Sigmoid colon (tissue), 4 donors: ENCODE results near the gene ZNF865.

Source experiments
- POLR2A ChIP-seq, 2 donors: fragments of 450-650 bp; IDR thresholded peaks; one replicate each; pipeline ENCODE4 v1.6.1; 2016; ENCODE audit warnings: antibody characterized with exemption in 2 of 2, mild to moderate bottlenecking in 2 of 2, moderate library complexity in 2 of 2
- POLR2AphosphoS5 ChIP-seq, 4 donors: sonication (generic); formaldehyde crosslinking; IDR thresholded peaks; one replicate each; pipeline ENCODE4 v1.6.1; 2017; ENCODE audit warnings: antibody characterized with exemption in 4 of 4
- TF ChIP-seq, protein P1 (sequence below), 4 experiments: fragments of 450-650 bp in 3 of 4; fragments of 200-600 bp in 1 of 4; IDR thresholded peaks; one replicate each; pipeline ENCODE4 v1.5.1; 2016 to 2019; ENCODE audit warnings: antibody characterized with exemption in 4 of 4, mild to moderate bottlenecking in 3 of 4, moderate library complexity in 2 of 4

GRCh38 chr19:55642153-55643002 is 36.9 kb downstream of the ZNF865 start:
- TF ChIP-seq, protein P1, sequence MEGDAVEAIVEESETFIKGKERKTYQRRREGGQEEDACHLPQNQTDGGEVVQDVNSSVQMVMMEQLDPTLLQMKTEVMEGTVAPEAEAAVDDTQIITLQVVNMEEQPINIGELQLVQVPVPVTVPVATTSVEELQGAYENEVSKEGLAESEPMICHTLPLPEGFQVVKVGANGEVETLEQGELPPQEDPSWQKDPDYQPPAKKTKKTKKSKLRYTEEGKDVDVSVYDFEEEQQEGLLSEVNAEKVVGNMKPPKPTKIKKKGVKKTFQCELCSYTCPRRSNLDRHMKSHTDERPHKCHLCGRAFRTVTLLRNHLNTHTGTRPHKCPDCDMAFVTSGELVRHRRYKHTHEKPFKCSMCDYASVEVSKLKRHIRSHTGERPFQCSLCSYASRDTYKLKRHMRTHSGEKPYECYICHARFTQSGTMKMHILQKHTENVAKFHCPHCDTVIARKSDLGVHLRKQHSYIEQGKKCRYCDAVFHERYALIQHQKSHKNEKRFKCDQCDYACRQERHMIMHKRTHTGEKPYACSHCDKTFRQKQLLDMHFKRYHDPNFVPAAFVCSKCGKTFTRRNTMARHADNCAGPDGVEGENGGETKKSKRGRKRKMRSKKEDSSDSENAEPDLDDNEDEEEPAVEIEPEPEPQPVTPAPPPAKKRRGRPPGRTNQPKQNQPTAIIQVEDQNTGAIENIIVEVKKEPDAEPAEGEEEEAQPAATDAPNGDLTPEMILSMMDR (IDR thresholded peaks at IDR 0.05) = no peak
- no peak for TF ChIP-seq POLR2A (IDR thresholded peaks at IDR 0.05)
- TF ChIP-seq POLR2AphosphoS5 (IDR thresholded peaks at IDR 0.05) = peak in 1 of 4 donors; percentile 4
